GM12874 (cell line): Measurements from ENCODE around the gene CASD1.

Experiments used
- CTCF ChIP-seq: IDR thresholded peaks from 2 replicates; pipeline ENCODE4 v1.5.1; 2011; ENCODE audit warnings: low read depth, mild to moderate bottlenecking, control low read depth, low read length, moderate library complexity; ENCODE audit not compliant: insufficient read depth

Gene CASD1

GRCh38 chr7:94565247-94565894 lies 55.8 kb downstream of the CASD1 start:
- TF ChIP-seq CTCF: no peak

- TF ChIP-seq CTCF: no peak
Observed at GRCh38 chr7:94567396-94567795, 57.8 kb downstream of the CASD1 start.

GRCh38 chr7:94571816-94572215 lies 62.2 kb downstream of the CASD1 start:
- no peak for TF ChIP-seq CTCF

GRCh38 chr7:94575646-94576045 lies 66.0 kb downstream of the CASD1 start:
- no peak for TF ChIP-seq CTCF

- TF ChIP-seq CTCF: no peak
Observed at GRCh38 chr7:94576316-94576715, 66.7 kb downstream of the CASD1 start.

GRCh38 chr7:94577357-94577756 lies 67.7 kb downstream of the CASD1 start:
- no peak for TF ChIP-seq CTCF

GRCh38 chr7:94578614-94579013 lies 69.0 kb downstream of the CASD1 start:
- TF ChIP-seq CTCF: no peak
